Epithelial cell of proximal tubule (primary cell): ENCODE data around the gene CABLES1. TPM values are rescaled to one million over a fixed set of nuclear protein-coding genes. Genes with fewer than 3 reads are reported as not detected.
"Not testable (repeated sequence)": the region's sequence is repeated elsewhere in the genome, so short reads cannot be mapped to it uniquely, and the experiment has no call there.

Source experiments
- DNase-seq: peaks from one replicate; pipeline ENCODE4 v3.0.0-alpha.2; 2011; ENCODE audit warnings: low read depth
- H3K4me3 ChIP-seq: 2 replicates; pipeline ENCODE4 v1.5.1; 2011; ENCODE audit warnings: low read depth, mild to moderate bottlenecking, low read length
- CTCF ChIP-seq: conservative IDR thresholded peaks from 2 replicates; pipeline ENCODE4 v1.5.1; 2012; ENCODE audit warnings: low read depth, mild to moderate bottlenecking, low read length
- total RNA-seq: library from RNA; depleted of rRNA; stranded (reverse); fragments of >200 nt; gene quantifications from 2 replicates; pipeline ENCODE4 v1.2.3, GENCODE V29; 2015

CABLES1 gene
- total RNA-seq, 1 donor from 2014 or later: 6.1 TPM

- no peak for TF ChIP-seq CTCF
- no peak for DNase-seq
- H3K4me3 ChIP-seq: no peak overlapping the region
Observed at GRCh38 chr18:23284629-23285028, 149.3 kb downstream of the CABLES1 start.

GRCh38 chr18:23285581-23285980 is 150.3 kb downstream of the CABLES1 start:
- not testable (repeated sequence) for H3K4me3 ChIP-seq, DNase-seq

GRCh38 chr18:23291456-23292205 is 156.3 kb downstream of the CABLES1 start:
- no peak for TF ChIP-seq CTCF
- H3K4me3 ChIP-seq: no peak overlapping the region
- DNase-seq: no peak

GRCh38 chr18:23300231-23300805 is 165.0 kb downstream of the CABLES1 start:
- no peak for TF ChIP-seq CTCF
- no peak for DNase-seq
- no peak overlapping the region for H3K4me3 ChIP-seq

GRCh38 chr18:23301972-23302371 is 166.7 kb downstream of the CABLES1 start:
- no peak for DNase-seq
- no peak for TF ChIP-seq CTCF
- no peak overlapping the region for H3K4me3 ChIP-seq

GRCh38 chr18:23302511-23302850 is 167.2 kb downstream of the CABLES1 start:
- H3K4me3 ChIP-seq: no peak overlapping the region
- TF ChIP-seq CTCF: no peak
- no peak for DNase-seq

- peak; percentile 25 for DNase-seq
- H3K4me3 ChIP-seq: no peak overlapping the region
- no peak for TF ChIP-seq CTCF
Observed at GRCh38 chr18:23302851-23303527, 167.7 kb downstream of the CABLES1 start.
